HepG2 (cell line): ENCODE results near the gene CDT1. TPM values are rescaled to one million over a fixed set of nuclear protein-coding genes. Genes with fewer than 3 reads are reported as not detected.

Experiments used
- CSRNP1 ChIP-seq: sonication (generic); formaldehyde crosslinking; IDR thresholded peaks from 2 replicates; pipeline ENCODE4 v1.8.1; 2023; ENCODE audit warnings: mild to moderate bottlenecking, missing genetic modification reagents
- HDAC1 ChIP-seq: sonication (generic); formaldehyde crosslinking; IDR thresholded peaks from 2 replicates; pipeline ENCODE4 v1.5.1; 2020; ENCODE audit warnings: mild to moderate bottlenecking, missing genetic modification reagents
- HNF4G ChIP-seq, 2 experiments: sonication (generic) in 1 of 2; formaldehyde crosslinking in 1 of 2; IDR thresholded peaks; 2 replicates each; pipeline versions ENCODE4 v1.4.0 to v1.6.1; 2011 to 2020; ENCODE audit warnings: borderline replicate concordance in 2 of 2, low read depth in 2 of 2, mild to moderate bottlenecking in 2 of 2, low read length in 1 of 2, missing genetic modification reagents in 1 of 2, moderate library complexity in 1 of 2
- HOXA9 ChIP-seq: sonication (generic); formaldehyde crosslinking; IDR thresholded peaks from 2 replicates; pipeline ENCODE4 v1.8.1; 2022; ENCODE audit warnings: missing genetic modification reagents, mild to moderate bottlenecking, moderate library complexity, borderline replicate concordance
- MED13 ChIP-seq: sonication (generic); formaldehyde crosslinking; IDR thresholded peaks from 2 replicates; pipeline ENCODE4 v1.5.0; 2020; ENCODE audit warnings: missing genetic modification reagents
- MZF1 ChIP-seq: sonication (generic); formaldehyde crosslinking; IDR thresholded peaks from 2 replicates; pipeline ENCODE4 v1.8.1; 2023; ENCODE audit warnings: mild to moderate bottlenecking, missing genetic modification reagents, borderline replicate concordance
- POLR2AphosphoS5 ChIP-seq: IDR thresholded peaks from 2 replicates; pipeline ENCODE4 v1.6.1; 2012; ENCODE audit warnings: low read depth, low read length
- PRDM4 ChIP-seq: sonication (generic); formaldehyde crosslinking; IDR thresholded peaks from 2 replicates; pipeline ENCODE4 v1.9.0; 2021; ENCODE audit warnings: missing genetic modification reagents, borderline replicate concordance
- RCOR2 ChIP-seq: IDR thresholded peaks from 2 replicates; pipeline ENCODE4 v1.6.1; 2016; ENCODE audit warnings: missing biosample characterization, missing genetic modification reagents
- RFX3 ChIP-seq: IDR thresholded peaks from 2 replicates; pipeline ENCODE4 v1.6.1; 2016; ENCODE audit warnings: missing biosample characterization, missing genetic modification reagents
- RNF2 ChIP-seq: fragments of 450-650 bp; conservative IDR thresholded peaks from 2 replicates; pipeline ENCODE4 v1.6.1; 2016; ENCODE audit warnings: low read depth
- TAF1 ChIP-seq: sonication (generic); formaldehyde crosslinking; IDR thresholded peaks from 2 replicates; pipeline ENCODE4 v1.4.0; 2020; ENCODE audit warnings: missing genetic modification reagents
- ZFP36 ChIP-seq: fragments of 150-350 bp; IDR thresholded peaks from 2 replicates; pipeline ENCODE4 v1.6.1; 2018; ENCODE audit warnings: borderline replicate concordance, low read length, low read depth; ENCODE audit not compliant: partially characterized antibody
- ZNF10 ChIP-seq: sonication (generic); formaldehyde crosslinking; IDR thresholded peaks from 2 replicates; pipeline ENCODE4 v1.4.0; 2020; ENCODE audit warnings: mild to moderate bottlenecking, low read depth, missing genetic modification reagents, borderline replicate concordance
- ZNF101 ChIP-seq: sonication (generic); formaldehyde crosslinking; IDR thresholded peaks from 2 replicates; pipeline ENCODE4 v1.4.0; 2020; ENCODE audit warnings: mild to moderate bottlenecking, low read depth, missing genetic modification reagents, borderline replicate concordance
- ZNF253 ChIP-seq: sonication (generic); formaldehyde crosslinking; IDR thresholded peaks from 2 replicates; pipeline ENCODE4 v1.8.0; 2022; ENCODE audit warnings: mild to moderate bottlenecking, missing genetic modification reagents, borderline replicate concordance
- ZNF282 ChIP-seq: fragments of 450-650 bp; IDR thresholded peaks from 2 replicates; pipeline ENCODE4 v1.6.1; 2018; ENCODE audit not compliant: partially characterized antibody
- ZNF713 ChIP-seq: sonication (generic); formaldehyde crosslinking; IDR thresholded peaks from 2 replicates; pipeline ENCODE4 v1.4.0; 2020; ENCODE audit warnings: mild to moderate bottlenecking, missing genetic modification reagents
- ZNF720 ChIP-seq: sonication (generic); formaldehyde crosslinking; IDR thresholded peaks from 2 replicates; pipeline ENCODE4 v1.4.0; 2020; ENCODE audit warnings: missing genetic modification reagents
- polyA plus RNA-seq, 8 experiments: library from polyadenylated mRNA; depleted of rRNA in 3 of 8; stranded (reverse) in 7 of 8; unstranded in 1 of 8; fragments of >200 nt; fragmentation: Illumina TruSeq in 4 of 8; extraction: Trizol in 4 of 8; gene quantifications; 2 replicates each; pipeline versions ENCODE4 v1.2.1 to v1.2.3, GENCODE V29; 2011 to 2016; ENCODE audit warnings: low read depth in 4 of 8, missing spikeins in 1 of 8, mixed read lengths in 1 of 8; ENCODE audit not compliant: insufficient read depth in 1 of 8
- total RNA-seq, 5 experiments: library from RNA; depleted of rRNA; stranded (reverse); fragments of >200 nt; fragmentation: Illumina TruSeq; extraction: Trizol; gene quantifications; 2 replicates each; pipeline ENCODE4 v1.2.3, GENCODE V29; 2016; ENCODE audit warnings: low read depth in 1 of 5
- TF ChIP-seq, protein P1 (sequence below): sonication (generic); formaldehyde crosslinking; IDR thresholded peaks from 2 replicates; pipeline ENCODE4 v1.8.0; 2022; ENCODE audit warnings: mild to moderate bottlenecking, missing genetic modification reagents, moderate library complexity
- TF ChIP-seq, protein P2 (sequence below): sonication (generic); formaldehyde crosslinking; IDR thresholded peaks from 2 replicates; pipeline ENCODE4 v1.4.0; 2020; ENCODE audit warnings: missing genetic modification reagents
- TF ChIP-seq, protein P3 (sequence below): sonication (generic); formaldehyde crosslinking; IDR thresholded peaks from 2 replicates; pipeline ENCODE4 v1.9.0; 2021; ENCODE audit warnings: missing genetic modification reagents, borderline replicate concordance

The CDT1 gene
- total and polyA plus RNA-seq, 2 of the 13 experiments (the other 11 are each of a cell fraction or from before 2014, with no cell fraction given), result 23.1 to 23.8 TPM

DNA sequence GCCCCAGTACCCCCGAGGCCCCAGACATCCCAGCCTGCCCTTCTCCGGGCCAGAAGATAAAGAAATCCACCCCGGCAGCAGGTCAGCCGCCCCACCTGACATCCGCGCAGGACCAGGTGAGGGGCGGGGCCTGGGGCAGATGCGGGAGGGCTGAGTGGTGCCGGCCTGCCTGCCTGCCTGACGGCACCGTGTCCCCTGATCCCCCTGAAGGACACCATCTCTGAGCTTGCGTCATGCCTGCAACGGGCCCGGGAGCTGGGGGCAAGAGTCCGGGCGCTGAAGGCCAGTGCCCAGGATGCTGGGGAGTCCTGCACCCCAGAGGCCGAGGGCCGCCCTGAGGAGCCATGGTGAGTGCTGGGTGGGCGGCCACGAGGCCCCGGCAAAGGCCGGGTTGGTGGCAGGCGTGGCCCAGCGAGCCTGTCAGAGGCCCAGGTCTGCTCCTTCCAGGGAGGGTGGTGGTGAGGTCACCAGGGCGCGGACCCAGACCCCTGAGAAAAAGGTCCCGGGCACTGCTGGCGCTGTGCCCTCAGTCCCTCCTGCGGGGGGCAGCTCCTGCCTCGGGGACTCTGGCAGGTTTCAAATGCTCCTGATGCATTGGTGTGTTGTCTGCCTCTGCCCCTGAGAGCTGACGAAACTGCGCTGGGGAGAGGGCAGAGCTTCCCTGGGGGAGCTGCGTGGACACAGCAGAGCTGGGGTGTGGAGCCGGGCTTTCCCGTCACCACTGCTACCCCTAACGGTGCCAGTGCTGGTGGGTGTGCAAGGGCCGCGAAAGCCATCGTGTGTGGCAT is 1.2 kb downstream of the CDT1 start (continued):
- TF ChIP-seq HOXA9 (CRISPR knock-in tag), result no peak
- no peak for TF ChIP-seq RNF2
- no peak for TF ChIP-seq PRDM4 (CRISPR knock-in tag)
- no peak for TF ChIP-seq ZFP36
- no peak for TF ChIP-seq ZNF720 (CRISPR knock-in tag)
- TF ChIP-seq, protein P1, sequence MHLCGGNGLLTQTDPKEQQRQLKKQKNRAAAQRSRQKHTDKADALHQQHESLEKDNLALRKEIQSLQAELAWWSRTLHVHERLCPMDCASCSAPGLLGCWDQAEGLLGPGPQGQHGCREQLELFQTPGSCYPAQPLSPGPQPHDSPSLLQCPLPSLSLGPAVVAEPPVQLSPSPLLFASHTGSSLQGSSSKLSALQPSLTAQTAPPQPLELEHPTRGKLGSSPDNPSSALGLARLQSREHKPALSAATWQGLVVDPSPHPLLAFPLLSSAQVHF (CRISPR knock-in tag), result no peak
- TF ChIP-seq ZNF101 (CRISPR knock-in tag), result no peak
- TF ChIP-seq TAF1 (CRISPR knock-in tag), result peak; percentile 44; the same call in 1 of the 2 replicates
- TF ChIP-seq ZNF713 (CRISPR knock-in tag), result no peak
- TF ChIP-seq MED13 (CRISPR knock-in tag), result no peak
- peak; percentile 70 for TF ChIP-seq HDAC1 (CRISPR knock-in tag)
- no peak for TF ChIP-seq ZNF282
- TF ChIP-seq ZNF10 (CRISPR knock-in tag), result no peak
- TF ChIP-seq HNF4G (IDR thresholded peaks at IDR 0.05; ENCODE audit: borderline replicate concordance, low read depth, low read length), result peak; percentile 12; the same call in 1 of the 2 replicates
- no peak for TF ChIP-seq HNF4G (CRISPR knock-in tag; IDR thresholded peaks at IDR 0.05; ENCODE audit: borderline replicate concordance, low read depth)
- TF ChIP-seq, protein P2, sequence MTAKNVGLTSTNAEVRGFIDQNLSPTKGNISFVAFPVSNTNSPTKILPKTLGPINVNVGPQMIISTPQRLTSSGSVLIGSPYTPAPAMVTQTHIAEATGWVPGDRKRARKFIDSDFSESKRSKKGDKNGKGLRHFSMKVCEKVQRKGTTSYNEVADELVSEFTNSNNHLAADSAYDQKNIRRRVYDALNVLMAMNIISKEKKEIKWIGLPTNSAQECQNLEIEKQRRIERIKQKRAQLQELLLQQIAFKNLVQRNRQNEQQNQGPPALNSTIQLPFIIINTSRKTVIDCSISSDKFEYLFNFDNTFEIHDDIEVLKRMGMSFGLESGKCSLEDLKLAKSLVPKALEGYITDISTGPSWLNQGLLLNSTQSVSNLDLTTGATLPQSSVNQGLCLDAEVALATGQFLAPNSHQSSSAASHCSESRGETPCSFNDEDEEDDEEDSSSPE (CRISPR knock-in tag), result no peak
- 0 out of 2 replicates have a peak, but pooled peaks have one; percentile 60 for TF ChIP-seq MZF1 (CRISPR knock-in tag)
- TF ChIP-seq POLR2AphosphoS5, result peak; percentile 22; the same call in 1 of the 2 replicates
- TF ChIP-seq CSRNP1 (CRISPR knock-in tag), result no peak
- TF ChIP-seq, protein P3, sequence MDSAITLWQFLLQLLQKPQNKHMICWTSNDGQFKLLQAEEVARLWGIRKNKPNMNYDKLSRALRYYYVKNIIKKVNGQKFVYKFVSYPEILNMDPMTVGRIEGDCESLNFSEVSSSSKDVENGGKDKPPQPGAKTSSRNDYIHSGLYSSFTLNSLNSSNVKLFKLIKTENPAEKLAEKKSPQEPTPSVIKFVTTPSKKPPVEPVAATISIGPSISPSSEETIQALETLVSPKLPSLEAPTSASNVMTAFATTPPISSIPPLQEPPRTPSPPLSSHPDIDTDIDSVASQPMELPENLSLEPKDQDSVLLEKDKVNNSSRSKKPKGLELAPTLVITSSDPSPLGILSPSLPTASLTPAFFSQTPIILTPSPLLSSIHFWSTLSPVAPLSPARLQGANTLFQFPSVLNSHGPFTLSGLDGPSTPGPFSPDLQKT (CRISPR knock-in tag), result no peak
- TF ChIP-seq RFX3 (CRISPR knock-in tag), result no peak
- no peak for TF ChIP-seq ZNF253 (CRISPR knock-in tag)
- no peak for TF ChIP-seq RCOR2
